PFSK-1 (cell line): ENCODE data around the gene SNX30.

Experiments
- FOXP2 ChIP-seq: optimal IDR thresholded peaks from 2 replicates; pipeline ENCODE3; 2011; ENCODE audit warnings: borderline replicate concordance, control low read depth, inconsistent platforms; ENCODE audit not compliant: insufficient read depth; ENCODE audit errors: extremely low read length, extremely low read depth
- POLR2AphosphoS5 ChIP-seq: IDR thresholded peaks from 2 replicates; pipeline ENCODE4 v1.6.1; 2012; ENCODE audit warnings: low read depth, mild to moderate bottlenecking, control low read depth, low read length, moderate library complexity
- REST ChIP-seq, 2 experiments: IDR thresholded peaks; 2 replicates each; pipeline versions ENCODE4 v1.6.1 to v1.8.0; 2011 to 2012; ENCODE audit warnings: low read depth in 2 of 2, low read length in 2 of 2, control low read depth in 1 of 2, inconsistent platforms in 1 of 2, mild to moderate bottlenecking in 1 of 2, moderate library complexity in 1 of 2; ENCODE audit not compliant: insufficient read depth in 1 of 2
- TAF1 ChIP-seq: IDR thresholded peaks from 2 replicates; pipeline ENCODE4 v1.6.1; 2012; ENCODE audit warnings: low read length, control low read depth, borderline replicate concordance; ENCODE audit not compliant: insufficient read depth

- TF ChIP-seq TAF1 = no peak
- no peak for TF ChIP-seq REST (IDR thresholded peaks at IDR 0.05; ENCODE audit: insufficient read depth in 1 of 2, low read depth in 2 of 2, low read length in 2 of 2)
- no peak for TF ChIP-seq POLR2AphosphoS5
- no peak for TF ChIP-seq FOXP2
Measured at GRCh38 chr9:112868461-112868860, 117.9 kb downstream of the SNX30 start.
